ENCODE data around the gene VSIG2. TPM values are rescaled to one million over a fixed set of nuclear protein-coding genes. Genes with fewer than 3 reads are reported as not detected.

Gene VSIG2
- total and polyA plus RNA-seq, 2 donors (not counting 3 experiments of a cell fraction or from before 2014, with no cell fraction given): 1.2 to 7.0 TPM

DNA sequence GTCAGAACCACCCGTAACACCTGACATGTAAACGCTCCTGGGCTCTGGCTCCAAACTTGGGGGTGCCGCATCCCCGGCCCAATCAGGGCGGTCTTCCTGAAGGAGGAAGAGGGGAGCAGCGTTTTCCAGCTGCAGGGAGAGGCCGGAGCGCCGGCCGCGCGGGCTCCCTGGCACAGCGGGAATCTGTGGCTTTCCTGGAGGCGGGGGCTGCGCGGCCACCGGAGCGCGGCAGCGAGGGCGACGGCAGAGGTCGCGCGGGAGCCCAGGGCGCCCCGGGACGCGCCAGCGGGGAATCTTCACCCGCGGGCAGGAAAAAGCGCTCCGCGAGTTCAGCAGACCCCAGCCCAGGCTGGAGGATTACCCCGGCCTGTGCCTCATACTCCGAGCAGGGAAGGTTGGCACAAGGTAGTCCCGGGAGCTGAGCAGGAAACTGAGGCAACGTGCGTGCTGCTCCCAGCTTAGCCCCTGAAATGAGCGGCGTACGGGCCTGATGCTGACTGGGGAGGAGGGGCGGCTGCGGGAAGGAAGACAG lies 10.6 kb upstream of the VSIG2 start:
- no peak for FAIRE-seq
- H2AFZ ChIP-seq (ENCODE audit: low read depth, low read length): peak overlapping the region; percentile 12
- peaks cover 2 to 4% of the 10 kb centered on the region in 2 experiments for H3K36me3 ChIP-seq (ENCODE audit: control insufficient read depth in 2 of 2, extremely low read depth in 1 of 2, insufficient read depth in 2 of 2, low read length in 2 of 2)
- no TSS peak for BruUV-seq (replicated peaks)
- no peak for DNase-seq (ENCODE audit: low read depth, low spot score)
- CTCF ChIA-PET: interaction anchor here (0.9 to 13.1 kb wide), 22 partner anchors 11 to 136 kb away, joined by 3 to 301 read pairs (median 10); partner anchors contain the start of genes MSANTD2, NRGN, SIAE and SPA17
- dilution Hi-C loops (cut with MboI; ENCODE audit: extremely low pct_ligation_motif_present, low sequenced_read_pairs) (no loop called here), intact Hi-C loops (cut with micrococcal nuclease) (loop anchor here (1.0 to 2.0 kb wide), 8 partner anchors 16 to 118 kb away; partner anchors contain the start of genes SIAE and SPA17)
- peak overlapping the region; percentile 62 to 97 (median 64) for H3K4me3 ChIP-seq (replicated peaks in 1 of 3; ENCODE audit: insufficient read depth in 1 of 3, low read depth in 1 of 3, low read length in 3 of 3)
- H3K4me1 ChIP-seq (ENCODE audit: control insufficient read depth, extremely low read depth, insufficient read depth, low read length): peaks cover 28% of the 10 kb centered on the region
- peaks cover 51% of the 10 kb centered on the region for H3K79me2 ChIP-seq (ENCODE audit: control insufficient read depth, insufficient read depth, low read length)
- peak overlapping the region; percentile 100 for H3K27ac ChIP-seq (ENCODE audit: insufficient read depth, low read depth, low read length)
- TF ChIP-seq GATA2 (IDR thresholded peaks at IDR 0.05; ENCODE audit: insufficient read depth, insufficient read length, low read depth, low read length): no peak
- TF ChIP-seq CTCF (IDR thresholded peaks at IDR 0.05; ENCODE audit: extremely low read depth in 1 of 2, insufficient read depth in 1 of 2, low read depth in 1 of 2, low read length in 2 of 2): peak in 1 of 2 donors; percentile 4
- no peak for TF ChIP-seq MYC (IDR thresholded peaks at IDR 0.05; ENCODE audit: low read depth, low read length)
- TF ChIP-seq POLR2A (IDR thresholded peaks at IDR 0.05; ENCODE audit: low read depth, low read length): no peak
- TF ChIP-seq JUN (IDR thresholded peaks at IDR 0.05; ENCODE audit: borderline replicate concordance, insufficient read depth, insufficient read length, low read depth): no peak
- no peak for TF ChIP-seq FOS (IDR thresholded peaks at IDR 0.05; ENCODE audit: borderline replicate concordance, insufficient read depth, low read length)
- TF ChIP-seq POLR2AphosphoS5 (IDR thresholded peaks at IDR 0.05; ENCODE audit: insufficient read depth, low read depth, low read length): no peak
- no peaks in the 10 kb centered on the region for H3K9me3 ChIP-seq (replicated peaks; ENCODE audit: control insufficient read depth, insufficient read depth, low read length)
- POLR2A ChIA-PET: interaction anchor here (0.9 to 1.4 kb wide), 6 partner anchors 9 to 74 kb away, joined by 3 to 16 read pairs (median 6); no protein-coding TSS in a partner anchor
- H4K20me1 ChIP-seq (replicated peaks; ENCODE audit: control insufficient read depth, extremely low read depth, insufficient read depth, low read length): no peaks in the 10 kb centered on the region
- peak overlapping the region; percentile 77 for H3K4me2 ChIP-seq (ENCODE audit: insufficient read depth, low read length)
- peak overlapping the region; percentile 98 for H3K9ac ChIP-seq (replicated peaks; ENCODE audit: extremely low read depth, insufficient read depth, low read length)
- no peaks in the 10 kb centered on the region for H3K9me1 ChIP-seq (replicated peaks; ENCODE audit: control insufficient read depth, extremely low read depth, insufficient read depth, low read length)
- H3K27me3 ChIP-seq (ENCODE audit: control insufficient read depth in 2 of 2, insufficient read depth in 2 of 2, low read length in 2 of 2): no peaks in the 10 kb centered on the region
